ENCODE measurements around the gene RNU6-9.
"Not testable (repeated sequence)": the region's sequence is repeated elsewhere in the genome, so short reads cannot be mapped to it uniquely, and the experiment has no call there.

Gene RNU6-9

GRCh38 chr19:861756-862580 lies 31.3 kb upstream of the RNU6-9 start:
- peak; percentile 65 for DNase-seq

DNA sequence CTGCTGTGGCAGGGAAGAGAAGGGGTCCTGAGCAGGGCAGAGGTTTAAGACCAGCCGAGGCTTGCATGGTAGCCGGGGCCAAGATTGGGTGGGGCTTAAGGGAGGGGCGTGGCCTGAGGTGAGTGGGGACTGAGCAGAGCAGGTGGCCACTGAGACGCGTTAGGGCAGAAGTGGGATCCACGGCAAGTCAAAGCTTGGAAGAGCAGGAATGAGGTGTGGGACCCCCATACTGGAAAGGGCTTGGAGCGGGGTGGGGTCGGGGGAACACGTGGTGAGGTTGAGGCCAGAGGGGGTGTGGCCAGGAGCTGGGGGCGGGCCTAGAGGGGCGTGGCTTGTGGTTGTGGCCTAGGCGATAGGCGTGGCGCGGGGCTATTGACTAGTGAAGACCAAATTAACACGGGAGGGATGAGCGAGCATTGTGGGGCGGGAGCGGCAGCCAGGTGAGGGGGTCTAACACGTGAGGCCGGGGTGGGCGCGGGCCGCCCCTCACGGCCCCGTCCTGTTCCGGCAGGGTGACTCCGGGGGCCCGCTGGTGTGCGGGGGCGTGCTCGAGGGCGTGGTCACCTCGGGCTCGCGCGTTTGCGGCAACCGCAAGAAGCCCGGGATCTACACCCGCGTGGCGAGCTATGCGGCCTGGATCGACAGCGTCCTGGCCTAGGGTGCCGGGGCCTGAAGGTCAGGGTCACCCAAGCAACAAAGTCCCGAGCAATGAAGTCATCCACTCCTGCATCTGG lies 30.5 kb upstream of the RNU6-9 start:
- DNase-seq, result peak; percentile 69

GRCh38 chr19:863315-863620 lies 30.0 kb upstream of the RNU6-9 start:
- no peak for DNase-seq

DNA sequence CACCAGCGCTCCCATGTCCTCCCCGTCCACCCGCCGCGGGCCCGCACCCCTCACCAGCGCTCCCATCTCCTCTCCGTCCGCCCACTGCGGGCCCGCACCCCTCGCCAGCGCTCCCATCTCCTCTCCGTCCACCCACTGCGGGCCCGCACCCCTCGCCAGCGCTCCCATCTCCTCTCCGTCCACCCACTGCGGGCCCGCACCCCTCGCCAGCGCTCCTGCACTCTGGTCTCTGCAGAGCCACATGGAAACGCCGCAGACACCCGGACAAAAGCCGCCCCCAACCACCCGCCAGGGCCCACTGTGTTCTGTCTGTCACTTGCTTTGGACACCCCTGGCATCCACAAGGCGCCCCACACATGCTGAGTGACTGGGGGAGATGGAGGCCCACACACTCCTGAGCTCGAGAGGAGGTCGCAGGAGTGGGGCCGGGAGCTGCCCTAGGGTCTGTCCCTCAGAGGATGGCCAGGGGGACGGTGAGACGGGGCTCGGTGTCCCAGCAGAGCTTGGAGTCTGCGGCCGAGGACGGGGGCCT lies 26.4 kb upstream of the RNU6-9 start:
- no peak for DNase-seq

DNA sequence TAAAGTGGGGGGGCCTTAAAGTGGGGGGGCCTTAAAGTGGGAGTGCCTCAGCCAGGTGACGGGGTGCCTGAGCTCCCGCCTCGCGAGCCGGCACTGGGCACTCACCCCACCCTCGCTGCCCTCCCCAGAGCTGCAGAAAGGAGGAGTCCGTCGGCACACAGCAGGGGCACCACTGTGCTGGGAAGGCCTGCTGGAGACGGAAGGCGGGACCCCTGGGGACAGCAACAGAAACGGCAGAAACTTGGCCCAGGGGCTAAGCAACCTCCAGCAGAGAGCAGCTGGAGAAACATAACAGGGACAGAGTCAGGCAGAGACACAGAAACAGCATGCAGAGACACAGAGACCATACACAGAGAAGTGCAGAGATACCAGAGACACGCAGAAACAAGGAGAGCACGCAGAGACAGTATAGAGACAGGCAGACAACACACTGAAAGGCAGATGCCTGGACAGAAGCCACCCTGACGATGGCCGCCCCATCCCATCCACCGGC lies 25.9 kb upstream of the RNU6-9 start:
- DNase-seq, result no peak

DNA sequence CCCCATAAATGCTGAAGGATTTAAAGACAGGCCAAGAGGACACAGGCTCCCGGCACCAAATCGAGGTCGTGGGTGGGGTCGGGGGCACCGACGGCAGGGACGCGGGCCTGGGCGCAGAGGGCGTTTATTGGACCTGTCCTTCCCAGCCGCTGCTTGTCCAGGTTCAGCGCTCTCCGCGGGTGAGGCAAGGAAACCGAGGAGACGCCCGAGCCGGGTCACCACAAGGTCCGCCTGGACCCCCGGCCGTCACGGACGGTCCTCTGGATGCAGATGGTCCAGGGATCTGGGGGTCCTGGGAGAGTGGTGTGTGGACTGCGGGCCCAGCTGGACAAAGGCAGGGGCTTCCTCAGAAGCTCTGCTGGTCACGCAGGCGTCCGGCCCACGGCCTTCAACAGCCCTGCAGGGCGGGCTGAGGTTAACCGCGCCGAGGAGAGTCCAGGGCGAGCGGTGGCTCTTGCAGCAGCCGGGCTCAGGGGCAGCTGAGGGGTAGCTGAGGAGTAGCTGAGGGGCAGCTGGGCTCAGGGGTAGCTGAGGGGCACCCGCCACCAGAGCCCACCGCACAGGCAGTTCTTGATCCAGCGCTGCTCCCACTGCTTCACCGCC lies 25.3 kb upstream of the RNU6-9 start:
- no peak for DNase-seq

DNA sequence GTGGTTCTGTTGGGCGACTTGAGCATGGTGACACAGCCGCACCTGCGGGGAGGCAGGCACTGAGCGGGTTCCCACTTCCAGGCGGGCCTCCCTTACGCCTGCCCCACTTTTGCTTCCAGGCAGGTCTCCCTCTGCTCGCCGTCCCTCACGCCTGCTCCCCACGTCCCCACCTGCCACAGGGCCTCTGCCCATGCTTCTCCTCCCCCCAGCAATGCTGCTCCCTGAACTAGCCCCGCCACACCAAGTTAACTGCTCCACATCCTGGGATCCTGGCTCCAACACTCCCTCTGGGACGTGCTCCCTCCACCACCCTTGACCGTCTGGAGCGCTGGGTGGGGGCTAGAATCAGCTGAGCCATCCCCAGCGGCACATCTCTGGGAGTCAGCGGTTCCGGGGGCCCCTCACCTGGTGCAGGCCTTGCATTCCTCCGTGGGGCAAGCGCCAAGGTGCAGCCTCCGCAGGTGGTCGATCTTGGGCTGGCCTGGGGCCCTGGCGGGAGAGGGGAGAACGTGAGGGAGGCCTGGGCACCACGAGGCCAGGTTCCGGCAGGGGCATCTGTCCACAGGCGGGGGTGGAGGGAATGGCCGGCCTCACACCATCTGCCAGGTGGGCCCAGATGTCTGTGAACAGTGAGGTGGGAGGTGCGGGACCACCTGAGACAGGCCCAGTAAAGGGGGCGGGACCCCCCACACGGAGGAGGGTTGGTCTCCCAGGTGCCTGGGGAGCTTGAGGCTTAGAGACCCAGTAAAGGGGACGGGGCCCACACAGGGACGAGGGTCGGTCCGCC lies 24.6 kb upstream of the RNU6-9 start:
- DNase-seq, result no peak

- DNase-seq, result no peak
Measured at GRCh38 chr19:869245-870177, 23.8 kb upstream of the RNU6-9 start.

DNA sequence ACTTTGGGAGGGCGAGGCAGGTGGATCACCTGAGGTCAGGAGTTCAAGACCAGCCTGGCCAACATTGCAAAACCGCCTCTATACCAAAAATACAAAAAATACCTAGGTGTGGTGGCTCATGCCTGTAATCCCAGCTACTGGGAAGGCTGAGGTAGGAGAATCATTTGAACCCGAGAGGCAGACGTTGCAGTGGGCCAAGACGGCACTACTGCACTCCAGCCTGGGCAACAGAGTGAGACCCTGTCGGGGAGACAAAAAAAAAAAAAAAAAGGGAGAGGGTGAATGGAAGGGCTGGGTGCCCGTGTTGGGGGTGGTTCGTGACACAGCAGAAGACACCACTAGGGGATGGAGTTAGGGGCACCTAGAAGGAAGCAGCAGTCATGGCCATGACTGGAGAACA lies 23.0 kb upstream of the RNU6-9 start:
- no peak for DNase-seq

DNA sequence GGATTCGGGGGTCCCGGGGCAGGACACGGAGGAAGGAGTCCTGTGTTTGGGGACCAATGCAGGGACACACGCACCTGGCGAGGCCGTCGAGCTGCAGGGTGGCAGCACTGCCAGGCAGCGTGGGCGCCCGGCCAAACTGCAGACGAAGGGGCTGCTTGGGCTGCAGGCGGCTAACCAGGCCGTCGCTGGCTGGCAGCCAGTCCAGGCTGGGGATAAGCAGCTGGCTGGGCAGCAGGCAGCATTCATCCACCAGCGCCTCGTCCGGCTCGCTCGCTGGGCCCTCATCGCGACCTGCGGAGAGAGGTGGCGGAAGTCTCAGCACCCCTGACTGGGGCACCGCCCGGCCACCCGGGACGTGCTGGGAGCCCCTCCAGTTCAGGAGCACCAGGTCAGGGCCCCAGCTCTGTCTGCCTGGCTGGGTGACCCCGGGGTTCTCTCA lies 22.3 kb upstream of the RNU6-9 start:
- no peak for DNase-seq

- DNase-seq, result no peak
Measured at GRCh38 chr19:871446-872265, 21.6 kb upstream of the RNU6-9 start.

GRCh38 chr19:872266-872951 lies 20.9 kb upstream of the RNU6-9 start:
- DNase-seq, result peak; percentile 65

GRCh38 chr19:873084-873483 lies 20.2 kb upstream of the RNU6-9 start:
- DNase-seq, result peak; percentile 44

DNA sequence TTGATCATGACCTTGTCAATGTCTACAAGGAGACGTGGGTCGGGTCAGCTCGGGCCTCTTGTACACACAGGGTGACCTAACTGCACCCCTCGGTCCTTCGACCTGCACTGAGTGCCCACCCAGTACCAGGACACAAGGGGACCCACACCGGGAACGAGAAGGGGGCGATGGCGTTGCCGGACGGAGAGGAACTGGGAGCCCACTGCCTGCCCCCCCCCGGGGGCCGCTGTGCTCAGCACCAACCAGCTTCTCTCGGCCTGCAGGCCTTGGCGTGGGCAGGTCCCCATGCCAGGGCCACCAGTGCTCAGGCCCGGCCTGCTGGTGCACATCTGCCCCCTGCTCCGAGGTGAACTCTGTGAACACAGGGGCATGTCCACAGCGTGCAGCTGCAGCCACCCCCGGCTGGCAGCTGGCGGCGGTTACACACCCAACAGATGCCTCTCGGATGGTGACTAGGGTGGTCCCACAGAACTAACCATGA lies 19.7 kb upstream of the RNU6-9 start:
- DNase-seq, result no peak

GRCh38 chr19:875265-875879 lies 17.9 kb upstream of the RNU6-9 start:
- DNase-seq, result no peak

DNA sequence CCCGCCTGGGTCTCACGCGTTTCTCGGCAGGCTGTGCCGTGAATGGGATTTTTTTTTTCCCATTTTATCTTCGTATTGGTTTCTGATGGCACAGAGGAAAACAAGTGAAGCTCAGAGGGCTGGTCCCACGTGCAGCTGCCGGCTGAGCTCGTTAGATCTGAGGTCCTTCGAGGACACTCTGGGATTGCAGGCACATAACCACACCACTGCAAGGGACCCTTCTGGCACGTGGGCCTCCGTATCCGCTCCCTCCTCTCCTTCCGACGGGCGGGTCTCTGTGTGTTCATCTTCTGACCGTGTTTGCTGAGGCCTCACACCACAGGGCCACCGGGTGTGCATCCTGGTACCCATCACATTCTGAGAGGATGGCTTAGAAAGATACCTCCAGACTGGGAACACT lies 17.2 kb upstream of the RNU6-9 start:
- DNase-seq, result no peak

DNA sequence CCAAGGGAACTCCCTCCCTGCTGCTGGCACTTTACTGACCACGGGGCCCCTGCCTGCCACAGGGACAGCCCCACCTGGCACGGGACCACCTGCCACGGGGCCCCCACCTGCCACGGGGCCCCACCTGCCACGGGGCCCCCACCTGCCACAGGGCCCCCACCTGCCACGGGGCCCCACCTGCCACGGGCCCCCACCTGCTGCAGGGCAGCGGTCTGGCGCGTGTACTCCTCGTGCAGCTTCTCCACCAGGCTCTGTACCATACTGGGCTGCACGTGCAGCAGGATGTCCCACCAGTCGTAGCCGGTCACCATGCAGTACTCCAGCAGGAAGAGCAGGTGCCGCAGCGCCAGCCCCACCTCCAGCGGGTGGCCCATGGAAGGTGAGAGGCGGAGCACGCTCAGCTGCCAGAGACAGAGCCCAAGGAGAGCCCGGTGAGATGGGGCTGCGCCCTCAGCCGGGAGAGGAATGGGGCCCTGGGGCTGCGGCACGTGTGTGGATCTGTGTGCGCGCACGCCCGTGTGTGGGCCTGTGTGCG lies 16.4 kb upstream of the RNU6-9 start:
- no peak for DNase-seq

- DNase-seq, result not testable (repeated sequence)
Measured at GRCh38 chr19:877992-878660, 15.2 kb upstream of the RNU6-9 start.
